NCI-H187 (cell line): ENCODE measurements around the gene CARHSP1.
"Not testable (repeated sequence)": the region's sequence is repeated elsewhere in the genome, so short reads cannot be mapped to it uniquely, and the experiment has no call there.

Experiments
- DNase-seq, 2 experiments: peaks; one replicate each; lab custom pipeline; 2025; lab: John Stamatoyannopoulos, UW

Gene CARHSP1

GRCh38 chr16:8872071-8872470 is 3.3 kb upstream of the CARHSP1 start:
- DNase-seq: no peak

GRCh38 chr16:8869988-8870241 is 1.1 kb upstream of the CARHSP1 start:
- not testable (repeated sequence) for DNase-seq

- peak in 1 of 2 experiments; percentile 69 for DNase-seq
These were observed 594 bp upstream of the CARHSP1 start for GRCh38 chr16:8869212-8869987.

- no peak for DNase-seq
These were observed 832 bp downstream of the CARHSP1 start for GRCh38 chr16:8867932-8868415.

- DNase-seq: no peak
These were observed 1.4 kb downstream of the CARHSP1 start for GRCh38 chr16:8867216-8867931.

GRCh38 chr16:8866884-8867215 is 2.0 kb downstream of the CARHSP1 start:
- no peak for DNase-seq

- no peak for DNase-seq
These were observed 2.5 kb downstream of the CARHSP1 start for GRCh38 chr16:8866118-8866883.

- DNase-seq: no peak
These were observed 3.5 kb downstream of the CARHSP1 start for GRCh38 chr16:8865145-8865882.

- DNase-seq: no peak
These were observed 4.2 kb downstream of the CARHSP1 start for GRCh38 chr16:8864480-8865110.

GRCh38 chr16:8863594-8864424 is 5.0 kb downstream of the CARHSP1 start:
- DNase-seq: no peak

GRCh38 chr16:8862309-8863130 is 6.3 kb downstream of the CARHSP1 start:
- DNase-seq: no peak

GRCh38 chr16:8861563-8862308 is 7.1 kb downstream of the CARHSP1 start:
- DNase-seq: no peak

- no peak for DNase-seq
These were observed 8.6 kb downstream of the CARHSP1 start for GRCh38 chr16:8859913-8860881.

- no peak for DNase-seq
These were observed 9.6 kb downstream of the CARHSP1 start for GRCh38 chr16:8858994-8859912.

GRCh38 chr16:8855972-8856371 is 12.8 kb downstream of the CARHSP1 start:
- no peak for DNase-seq

GRCh38 chr16:8855051-8855786 is 13.6 kb downstream of the CARHSP1 start:
- no peak for DNase-seq
